Measurements from ENCODE around the gene HOXD1.

HOXD1 gene

GRCh38 chr2:176154576-176155252, 33.8 kb upstream of the HOXD1 start:
- Histone ChIP-seq H3K36me3 (ENCODE audit: control insufficient read depth in 2 of 2, insufficient read depth in 2 of 2, low read length in 2 of 2) (peaks cover 0 to 6% of the 10 kb centered on the region in 2 donors), H3K4me1 (ENCODE audit: control insufficient read depth in 2 of 2, insufficient read depth in 2 of 2, low read length in 2 of 2) (no peaks in the 10 kb centered on the region)

GRCh38 chr2:176155356-176156044, 33.0 kb upstream of the HOXD1 start:
- no peak overlapping the region for H3K9ac ChIP-seq (ENCODE audit: low read depth in 1 of 2, low read length in 2 of 2)
- peaks cover 0 to 11% of the 10 kb centered on the region in 2 donors for H3K27me3 ChIP-seq (ENCODE audit: control insufficient read depth in 2 of 2, insufficient read depth in 2 of 2, low read length in 2 of 2)
- no peak overlapping the region for H3K4me3 ChIP-seq (ENCODE audit: low read length in 2 of 2)
- no peaks in the 10 kb centered on the region for H3K9me3 ChIP-seq (ENCODE audit: control insufficient read depth in 2 of 2, low read length in 2 of 2)
- H3K36me3 ChIP-seq (ENCODE audit: control insufficient read depth in 2 of 2, insufficient read depth in 2 of 2, low read length in 2 of 2), result peaks cover 0 to 4% of the 10 kb centered on the region in 2 donors
- no peak overlapping the region for H3K27ac ChIP-seq (ENCODE audit: low read depth in 2 of 2, low read length in 2 of 2)
- peaks cover 0 to 3% of the 10 kb centered on the region in 2 donors for H3K4me1 ChIP-seq (ENCODE audit: control insufficient read depth in 2 of 2, insufficient read depth in 2 of 2, low read length in 2 of 2)

More at GRCh38 chr2:176154576-176155252, 33.8 kb upstream of the HOXD1 start:
- no peak overlapping the region for H3K27ac ChIP-seq (ENCODE audit: low read depth in 2 of 2, low read length in 2 of 2)
- H3K4me3 ChIP-seq (ENCODE audit: low read length in 2 of 2), result no peak overlapping the region
- H3K9me3 ChIP-seq (ENCODE audit: control insufficient read depth in 2 of 2, low read length in 2 of 2), result no peaks in the 10 kb centered on the region
- no peak overlapping the region for H3K9ac ChIP-seq (ENCODE audit: low read depth in 1 of 2, low read length in 2 of 2)
- peaks cover 0 to 9% of the 10 kb centered on the region in 2 donors for H3K27me3 ChIP-seq (ENCODE audit: control insufficient read depth in 2 of 2, insufficient read depth in 2 of 2, low read length in 2 of 2)

- no peak overlapping the region for H3K4me3 ChIP-seq (ENCODE audit: low read length in 2 of 2)
- no peaks in the 10 kb centered on the region for H3K9me3 ChIP-seq (ENCODE audit: control insufficient read depth in 2 of 2, low read length in 2 of 2)
- peaks cover 0 to 3% of the 10 kb centered on the region in 2 donors for H3K36me3 ChIP-seq (ENCODE audit: control insufficient read depth in 2 of 2, insufficient read depth in 2 of 2, low read length in 2 of 2)
- no peak overlapping the region for H3K9ac ChIP-seq (ENCODE audit: low read depth in 1 of 2, low read length in 2 of 2)
- H3K27ac ChIP-seq (ENCODE audit: low read depth in 2 of 2, low read length in 2 of 2), result no peak overlapping the region
- peaks cover 0 to 11% of the 10 kb centered on the region in 2 donors for H3K27me3 ChIP-seq (ENCODE audit: control insufficient read depth in 2 of 2, insufficient read depth in 2 of 2, low read length in 2 of 2)
- H3K4me1 ChIP-seq (ENCODE audit: control insufficient read depth in 2 of 2, insufficient read depth in 2 of 2, low read length in 2 of 2), result peaks cover 0 to 3% of the 10 kb centered on the region in 2 donors
Observed at GRCh38 chr2:176156301-176156806, 32.1 kb upstream of the HOXD1 start.

GRCh38 chr2:176156807-176157498, 31.5 kb upstream of the HOXD1 start, which contains the start of gene HOXD3:
Gene HOXD3 (plus strand): TSS chr2:176157307. CDS start chr2:176169115, 11,808 bp downstream.
- peaks cover 0 to 3% of the 10 kb centered on the region in 2 donors for H3K4me1 ChIP-seq (ENCODE audit: control insufficient read depth in 2 of 2, insufficient read depth in 2 of 2, low read length in 2 of 2)
- no peaks in the 10 kb centered on the region for H3K9me3 ChIP-seq (ENCODE audit: control insufficient read depth in 2 of 2, low read length in 2 of 2)
- H3K36me3 ChIP-seq (ENCODE audit: control insufficient read depth in 2 of 2, insufficient read depth in 2 of 2, low read length in 2 of 2), result peaks cover 0 to 3% of the 10 kb centered on the region in 2 donors
- peak within 1 kb of the TSS in 1 of 2 donors; percentile 51 for H3K9ac ChIP-seq (ENCODE audit: low read depth in 1 of 2, low read length in 2 of 2)
- H3K27me3 ChIP-seq (ENCODE audit: control insufficient read depth in 2 of 2, insufficient read depth in 2 of 2, low read length in 2 of 2), result peaks cover 0 to 13% of the 10 kb centered on the region in 2 donors
- H3K27ac ChIP-seq (ENCODE audit: low read depth in 2 of 2, low read length in 2 of 2), result peak within 1 kb of the TSS; percentile 9 to 13
- H3K4me3 ChIP-seq (ENCODE audit: low read length in 2 of 2), result peak within 1 kb of the TSS; percentile 60 to 67

GRCh38 chr2:176157499-176158185, 30.8 kb upstream of the HOXD1 start:
- Histone ChIP-seq H3K9me3 (ENCODE audit: control insufficient read depth in 2 of 2, low read length in 2 of 2) (no peaks in the 10 kb centered on the region), H3K9ac (ENCODE audit: low read depth in 1 of 2, low read length in 2 of 2) (peak overlapping the region in 1 of 2 donors; percentile 51), H3K4me3 (ENCODE audit: low read length in 2 of 2) (peak overlapping the region; percentile 60 to 67), H3K36me3 (ENCODE audit: control insufficient read depth in 2 of 2, insufficient read depth in 2 of 2, low read length in 2 of 2) (peaks cover 0 to 2% of the 10 kb centered on the region in 2 donors), H3K27ac (ENCODE audit: low read depth in 2 of 2, low read length in 2 of 2) (peak overlapping the region; percentile 9 to 13), H3K27me3 (ENCODE audit: control insufficient read depth in 2 of 2, insufficient read depth in 2 of 2, low read length in 2 of 2) (peaks cover 0 to 18% of the 10 kb centered on the region in 2 donors), H3K4me1 (ENCODE audit: control insufficient read depth in 2 of 2, insufficient read depth in 2 of 2, low read length in 2 of 2) (peaks cover 0 to 3% of the 10 kb centered on the region in 2 donors)

GRCh38 chr2:176158186-176158591, 30.3 kb upstream of the HOXD1 start:
- no peaks in the 10 kb centered on the region for H3K36me3 ChIP-seq (ENCODE audit: control insufficient read depth in 2 of 2, insufficient read depth in 2 of 2, low read length in 2 of 2)
- no peaks in the 10 kb centered on the region for H3K9me3 ChIP-seq (ENCODE audit: control insufficient read depth in 2 of 2, low read length in 2 of 2)
- peak overlapping the region in 1 of 2 donors; percentile 51 for H3K9ac ChIP-seq (ENCODE audit: low read depth in 1 of 2, low read length in 2 of 2)
- H3K27ac ChIP-seq (ENCODE audit: low read depth in 2 of 2, low read length in 2 of 2), result no peak overlapping the region
- peaks cover 0 to 3% of the 10 kb centered on the region in 2 donors for H3K4me1 ChIP-seq (ENCODE audit: control insufficient read depth in 2 of 2, insufficient read depth in 2 of 2, low read length in 2 of 2)
- H3K27me3 ChIP-seq (ENCODE audit: control insufficient read depth in 2 of 2, insufficient read depth in 2 of 2, low read length in 2 of 2), result peaks cover 0 to 16% of the 10 kb centered on the region in 2 donors
- H3K4me3 ChIP-seq (ENCODE audit: low read length in 2 of 2), result peak overlapping the region; percentile 14 to 60

- Histone ChIP-seq H3K9me3 (ENCODE audit: control insufficient read depth in 2 of 2, low read length in 2 of 2) (no peaks in the 10 kb centered on the region), H3K27me3 (ENCODE audit: control insufficient read depth in 2 of 2, insufficient read depth in 2 of 2, low read length in 2 of 2) (peaks cover 0 to 22% of the 10 kb centered on the region in 2 donors), H3K4me3 (ENCODE audit: low read length in 2 of 2) (no peak overlapping the region), H3K9ac (ENCODE audit: low read depth in 1 of 2, low read length in 2 of 2) (no peak overlapping the region), H3K27ac (ENCODE audit: low read depth in 2 of 2, low read length in 2 of 2) (no peak overlapping the region), H3K36me3 (ENCODE audit: control insufficient read depth in 2 of 2, insufficient read depth in 2 of 2, low read length in 2 of 2) (no peaks in the 10 kb centered on the region), H3K4me1 (ENCODE audit: control insufficient read depth in 2 of 2, insufficient read depth in 2 of 2, low read length in 2 of 2) (peaks cover 0 to 3% of the 10 kb centered on the region in 2 donors)
Observed at GRCh38 chr2:176158855-176159662, 29.4 kb upstream of the HOXD1 start.

GRCh38 chr2:176159663-176160250, 28.7 kb upstream of the HOXD1 start:
- Histone ChIP-seq H3K4me3 (ENCODE audit: low read length in 2 of 2) (no peak overlapping the region), H3K4me1 (ENCODE audit: control insufficient read depth in 2 of 2, insufficient read depth in 2 of 2, low read length in 2 of 2) (peaks cover 0 to 3% of the 10 kb centered on the region in 2 donors), H3K9me3 (ENCODE audit: control insufficient read depth in 2 of 2, low read length in 2 of 2) (no peaks in the 10 kb centered on the region), H3K27ac (ENCODE audit: low read depth in 2 of 2, low read length in 2 of 2) (no peak overlapping the region), H3K27me3 (ENCODE audit: control insufficient read depth in 2 of 2, insufficient read depth in 2 of 2, low read length in 2 of 2) (peaks cover 0 to 25% of the 10 kb centered on the region in 2 donors), H3K9ac (ENCODE audit: low read depth in 1 of 2, low read length in 2 of 2) (no peak overlapping the region), H3K36me3 (ENCODE audit: control insufficient read depth in 2 of 2, insufficient read depth in 2 of 2, low read length in 2 of 2) (no peaks in the 10 kb centered on the region)
